Motor neuron (in vitro differentiated cells): ENCODE results near the gene SURF6. TPM values are rescaled to one million over a fixed set of nuclear protein-coding genes. Genes with fewer than 3 reads are reported as not detected.

Source experiments
- ATAC-seq, 8 experiments: fragments of 200-7000 bp; cut with Tn5 transposase; replicated peaks in 6 of 8; 2 replicates each; pipeline ENCODE4 v1.8.0; 2021; ENCODE audit warnings: mild to moderate bottlenecking in 8 of 8, moderate library complexity in 8 of 8
- H3K27ac ChIP-seq, 2 donors: fragments of 250-450 bp; sonication (Bioruptor Pico); 2 replicates each; pipeline ENCODE4 v1.9.0; 2021; ENCODE audit warnings: antibody characterized with exemption in 2 of 2, mild to moderate bottlenecking in 2 of 2, moderate library complexity in 1 of 2
- H3K4me1 ChIP-seq, 2 donors: fragments of 250-450 bp; sonication (Bioruptor Pico); replicated peaks in 1 of 2; 2 replicates each; pipeline ENCODE4 v1.6.1; 2021; ENCODE audit warnings: antibody characterized with exemption in 2 of 2, mild to moderate bottlenecking in 2 of 2, moderate library complexity in 1 of 2
- H3K4me3 ChIP-seq, 5 donors: fragments of 250-450 bp; sonication (Bioruptor Pico); 2 replicates each; pipeline ENCODE4 v1.9.0; 2021; ENCODE audit warnings: antibody characterized with exemption in 5 of 5, mild to moderate bottlenecking in 5 of 5, moderate library complexity in 4 of 5
- WGBS, 10 experiments: fragments of 450-650 bp; shearing (Covaris generic); methylation state at CpG; one replicate each; pipeline ENCODE4 v1.0.0; 2022; 5-methylcytosine and 5-hydroxymethylcytosine counted together
- in situ Hi-C, 9 experiments: fragments of 400-800 bp; cut with MboI; loops; one replicate each; pipeline ENCODE4 v1.15.0; 2021; ENCODE audit warnings: low sequenced_read_pairs in 9 of 9, low pct_unique_long_range_greater_than_20kb in 2 of 9; ENCODE audit not compliant: unreplicated experiment in 9 of 9
- total RNA-seq, 8 experiments: library from RNA; unstranded; fragments of 300-600 nt; gene quantifications; 2 replicates each; pipeline versions ENCODE4 v1.2.3 to v1.2.4, GENCODE V29; 2022

Gene SURF6
- total RNA-seq, 8 experiments from 2014 or later: 14.8 to 27.8 (median 17.8) TPM

GRCh38 chr9:133375116-133375723, 39.2 kb upstream of the SURF6 start:
- ATAC-seq: peak in 6 of 8 experiments; percentile 0 to 19 (median 0)
- peak overlapping the region; percentile 79 to 96 (median 86) for H3K4me3 ChIP-seq
- peaks cover 9 to 13% of the 10 kb centered on the region in 2 donors for H3K4me1 ChIP-seq
- in situ Hi-C loops: no loop called here
- H3K27ac ChIP-seq: peak overlapping the region; percentile 94 to 99
- 0 to 8% (median 3%) methylated on average over 1 to 4 of the region's 39 CpGs; no CpG with 5 or more reads in 6 of the 10 experiments for WGBS, 10 experiments

- 1 to 58% (median 20%) methylated on average over 3 to 11 of the region's 12 CpGs for WGBS, 10 experiments
- H3K4me1 ChIP-seq: peaks cover 9 to 13% of the 10 kb centered on the region in 2 donors
- H3K27ac ChIP-seq: peak overlapping the region; percentile 94 to 99
- in situ Hi-C loops: no loop called here
- H3K4me3 ChIP-seq: peak overlapping the region; percentile 79 to 96 (median 86)
- ATAC-seq: peak in 1 of 8 experiments; percentile 5
Measured at GRCh38 chr9:133374612-133375115, 38.7 kb upstream of the SURF6 start.

- peaks cover 9 to 15% of the 10 kb centered on the region in 2 donors for H3K4me1 ChIP-seq
- ATAC-seq: no peak
- 6 to 97% (median 83%) methylated on average over 2 to 5 of the region's 7 CpGs; no CpG with 5 or more reads in 6 of the 10 experiments for WGBS, 10 experiments
- in situ Hi-C loops: no loop called here
- H3K4me3 ChIP-seq: no peak overlapping the region
- H3K27ac ChIP-seq: no peak overlapping the region
Measured at GRCh38 chr9:133372144-133372543, 36.2 kb upstream of the SURF6 start.

GRCh38 chr9:133371261-133371711, 35.3 kb upstream of the SURF6 start:
- Histone ChIP-seq H3K4me3 (no peak overlapping the region), H3K4me1 (peaks cover 9 to 11% of the 10 kb centered on the region in 2 donors), H3K27ac (no peak overlapping the region)
- 61 to 94% (median 80%) methylated on average over 1 to 5 of the region's 12 CpGs; no CpG with 5 or more reads in 5 of the 10 experiments for WGBS, 10 experiments
- no peak for ATAC-seq
- in situ Hi-C loops: no loop called here

- H3K4me1 ChIP-seq: peaks cover 9 to 11% of the 10 kb centered on the region in 2 donors
- no peak for ATAC-seq
- no peak overlapping the region for H3K27ac ChIP-seq
- no peak overlapping the region for H3K4me3 ChIP-seq
- WGBS, 10 experiments: 60 to 100% (median 84%) methylated on average over 1 to 5 of the region's 9 CpGs; no CpG with 5 or more reads in 3 of the 10 experiments
- in situ Hi-C loops: no loop called here
Measured at GRCh38 chr9:133370685-133371084, 34.7 kb upstream of the SURF6 start.

- peaks cover 9 to 11% of the 10 kb centered on the region in 2 donors for H3K4me1 ChIP-seq
- H3K27ac ChIP-seq: no peak overlapping the region
- no peak for ATAC-seq
- H3K4me3 ChIP-seq: no peak overlapping the region
- in situ Hi-C loops: loop anchor here in 1 of 9 experiments (10.0 kb wide), 1 partner anchor 115 kb away; no protein-coding TSS in a partner anchor
- 90 to 100% (median 100%) methylated on average over 1 to 6 of the region's 7 CpGs; no CpG with 5 or more reads in 1 of the 10 experiments for WGBS, 10 experiments
Measured at GRCh38 chr9:133369933-133370332, 33.9 kb upstream of the SURF6 start.

GRCh38 chr9:133369422-133369821, 33.4 kb upstream of the SURF6 start:
- Histone ChIP-seq H3K4me3 (no peak overlapping the region), H3K27ac (no peak overlapping the region), H3K4me1 (peaks cover 5 to 8% of the 10 kb centered on the region in 2 donors)
- 60 to 100% (median 95%) methylated on average over 1 to 4 of the region's 6 CpGs; no CpG with 5 or more reads in 4 of the 10 experiments for WGBS, 10 experiments
- in situ Hi-C loops: loop anchor here in 1 of 9 experiments (10.0 kb wide), 1 partner anchor 115 kb away; no protein-coding TSS in a partner anchor
- ATAC-seq: no peak

GRCh38 chr9:133368249-133368881, 32.4 kb upstream of the SURF6 start:
- Histone ChIP-seq H3K4me1 (peaks cover 0 to 2% of the 10 kb centered on the region in 2 donors), H3K27ac (no peak overlapping the region), H3K4me3 (no peak overlapping the region)
- in situ Hi-C loops: loop anchor here in 1 of 9 experiments (10.0 kb wide), 1 partner anchor 116 kb away; no protein-coding TSS in a partner anchor
- 68 to 100% (median 93%) methylated on average over 1 to 13 of the region's 18 CpGs; no CpG with 5 or more reads in 4 of the 10 experiments for WGBS, 10 experiments
- ATAC-seq: peak in 4 of 8 experiments; percentile 8 to 56 (median 22)

- Histone ChIP-seq H3K4me3 (no peak overlapping the region), H3K4me1 (peaks cover 0 to 2% of the 10 kb centered on the region in 2 donors), H3K27ac (no peak overlapping the region)
- peak in 2 of 8 experiments; percentile 3 to 5 for ATAC-seq
- in situ Hi-C loops: loop anchor here in 1 of 9 experiments (10.0 kb wide), 1 partner anchor 117 kb away; no protein-coding TSS in a partner anchor
- WGBS, 10 experiments: 78 to 100% (median 95%) methylated on average over 1 to 6 of the region's 10 CpGs; no CpG with 5 or more reads in 4 of the 10 experiments
Measured at GRCh38 chr9:133367778-133368177, 31.8 kb upstream of the SURF6 start.

GRCh38 chr9:133367221-133367620, 31.2 kb upstream of the SURF6 start:
- Histone ChIP-seq H3K4me1 (peaks cover 0 to 2% of the 10 kb centered on the region in 2 donors), H3K27ac (no peak overlapping the region), H3K4me3 (no peak overlapping the region)
- in situ Hi-C loops: loop anchor here in 1 of 9 experiments (10.0 kb wide), 1 partner anchor 118 kb away; no protein-coding TSS in a partner anchor
- no peak for ATAC-seq
- WGBS, 10 experiments: 84 to 100% (median 98%) methylated on average over 1 to 15 of the region's 22 CpGs; no CpG with 5 or more reads in 5 of the 10 experiments

GRCh38 chr9:133366435-133366834, 30.4 kb upstream of the SURF6 start:
- in situ Hi-C loops: loop anchor here in 1 of 9 experiments (10.0 kb wide), 1 partner anchor 118 kb away; no protein-coding TSS in a partner anchor
- no peak for ATAC-seq
- H3K4me3 ChIP-seq: no peak overlapping the region
- peaks cover 0 to 2% of the 10 kb centered on the region in 2 donors for H3K4me1 ChIP-seq
- no peak overlapping the region for H3K27ac ChIP-seq
- 50 to 100% (median 80%) methylated on average over 1 of the region's 11 CpGs; no CpG with 5 or more reads in 7 of the 10 experiments for WGBS, 10 experiments

GRCh38 chr9:133362359-133363044, 26.5 kb upstream of the SURF6 start:
- in situ Hi-C loops: loop anchor here in 1 of 9 experiments (10.0 kb wide), 1 partner anchor 122 kb away; no protein-coding TSS in a partner anchor
- no peak overlapping the region for H3K4me3 ChIP-seq
- peak in 3 of 8 experiments; percentile 10 to 71 (median 13) for ATAC-seq
- no peak overlapping the region for H3K27ac ChIP-seq
- 54 to 100% (median 87%) methylated on average over 2 to 15 of the region's 15 CpGs; no CpG with 5 or more reads in 2 of the 10 experiments for WGBS, 10 experiments
- peaks cover under 1 to 3% of the 10 kb centered on the region in 2 donors for H3K4me1 ChIP-seq
